Jurkat, Clone E6-1 (cell line): ENCODE results near the gene ANKRD13D.

ENCODE experiments used
- DNase-seq: peaks from one replicate; pipeline ENCODE4 v3.0.0-alpha.2; 2011; ENCODE audit warnings: low read depth, low spot score
- H3K4me3 ChIP-seq: 2 replicates; pipeline ENCODE4 v1.5.1; 2011; ENCODE audit warnings: mild to moderate bottlenecking, low read length, control low read depth, moderate library complexity

The ANKRD13D gene

DNA sequence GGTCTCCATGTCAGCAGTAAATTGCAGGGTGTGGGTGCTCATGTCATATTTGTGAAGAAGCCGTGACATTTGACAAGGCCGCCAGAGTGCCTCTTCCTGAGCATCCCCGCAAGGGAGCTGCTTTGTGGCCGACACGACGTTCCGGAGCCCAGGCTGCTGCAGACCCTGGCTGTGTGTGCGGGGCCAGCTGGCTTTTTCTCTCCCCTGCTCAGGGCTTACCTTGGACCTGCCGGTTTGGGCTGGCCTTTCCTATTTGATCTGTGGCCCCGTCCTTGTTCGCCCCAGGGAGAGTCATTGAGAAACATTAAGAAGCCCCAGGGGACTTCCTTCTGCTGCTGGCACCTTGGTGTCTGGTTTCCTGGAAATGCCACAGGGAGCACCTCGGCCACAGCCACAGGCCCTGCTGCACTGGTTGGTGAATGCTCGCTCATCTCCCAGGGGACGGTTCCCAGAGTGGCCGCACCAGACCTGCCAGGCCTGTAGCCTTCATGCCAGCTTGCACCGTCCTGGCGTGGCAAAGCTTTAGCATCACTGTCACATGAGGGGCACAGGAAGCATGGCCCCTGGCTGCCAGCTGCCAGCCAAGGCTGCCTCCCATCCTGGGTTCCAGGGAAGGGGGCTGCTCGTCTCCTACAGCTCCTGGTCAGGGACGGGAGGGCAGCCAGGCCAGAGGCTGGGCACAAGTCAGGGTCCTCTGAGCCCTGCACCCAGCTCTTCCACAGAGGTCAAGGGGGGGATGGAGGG is 17.4 kb upstream of the ANKRD13D start:
- peak overlapping the region; percentile 44 for H3K4me3 ChIP-seq
- no peak for DNase-seq

- DNase-seq, result no peak
Measured at GRCh38 chr11:67272327-67273259, 16.5 kb upstream of the ANKRD13D start.

DNA sequence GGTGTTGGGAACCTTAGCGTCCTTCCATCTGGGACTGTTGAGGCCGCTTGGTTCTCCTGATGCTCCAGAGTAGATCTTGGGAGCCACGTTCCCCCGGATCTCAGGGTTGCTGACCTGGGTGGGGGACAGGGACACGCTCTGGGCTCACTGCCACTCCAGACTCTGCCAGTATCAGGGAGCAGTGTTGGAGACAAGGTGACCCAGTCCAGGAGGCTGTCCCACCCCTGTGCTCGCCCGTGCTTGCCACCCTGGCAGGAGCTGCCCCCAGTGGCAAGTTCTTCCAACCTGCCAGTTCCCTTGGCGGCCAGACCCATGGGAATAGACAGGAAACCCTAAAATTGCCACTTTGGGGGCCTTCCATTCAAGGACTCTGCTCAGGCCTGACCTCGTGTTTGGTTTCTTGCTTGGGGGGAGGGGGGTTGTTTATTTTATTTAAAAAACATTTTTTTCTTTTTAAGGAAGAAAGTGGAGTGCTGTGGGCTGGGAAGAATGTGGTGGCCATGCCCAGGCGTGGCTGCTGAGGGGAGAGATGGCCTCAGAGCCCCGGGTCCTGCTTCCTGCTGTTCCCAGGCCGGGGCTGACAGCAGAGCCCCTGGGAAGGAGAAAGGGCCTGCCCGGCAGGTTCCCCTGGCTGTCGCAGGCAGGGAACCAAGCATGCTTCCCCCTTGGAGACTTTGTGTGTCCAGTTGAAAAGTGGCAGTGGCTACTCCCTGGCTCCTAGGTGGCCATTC is 15.7 kb upstream of the ANKRD13D start:
- no peak for DNase-seq
- H3K4me3 ChIP-seq, result no peak overlapping the region

More at GRCh38 chr11:67272327-67273259, 16.5 kb upstream of the ANKRD13D start:
- H3K4me3 ChIP-seq, result peak overlapping the region; percentile 44

DNA sequence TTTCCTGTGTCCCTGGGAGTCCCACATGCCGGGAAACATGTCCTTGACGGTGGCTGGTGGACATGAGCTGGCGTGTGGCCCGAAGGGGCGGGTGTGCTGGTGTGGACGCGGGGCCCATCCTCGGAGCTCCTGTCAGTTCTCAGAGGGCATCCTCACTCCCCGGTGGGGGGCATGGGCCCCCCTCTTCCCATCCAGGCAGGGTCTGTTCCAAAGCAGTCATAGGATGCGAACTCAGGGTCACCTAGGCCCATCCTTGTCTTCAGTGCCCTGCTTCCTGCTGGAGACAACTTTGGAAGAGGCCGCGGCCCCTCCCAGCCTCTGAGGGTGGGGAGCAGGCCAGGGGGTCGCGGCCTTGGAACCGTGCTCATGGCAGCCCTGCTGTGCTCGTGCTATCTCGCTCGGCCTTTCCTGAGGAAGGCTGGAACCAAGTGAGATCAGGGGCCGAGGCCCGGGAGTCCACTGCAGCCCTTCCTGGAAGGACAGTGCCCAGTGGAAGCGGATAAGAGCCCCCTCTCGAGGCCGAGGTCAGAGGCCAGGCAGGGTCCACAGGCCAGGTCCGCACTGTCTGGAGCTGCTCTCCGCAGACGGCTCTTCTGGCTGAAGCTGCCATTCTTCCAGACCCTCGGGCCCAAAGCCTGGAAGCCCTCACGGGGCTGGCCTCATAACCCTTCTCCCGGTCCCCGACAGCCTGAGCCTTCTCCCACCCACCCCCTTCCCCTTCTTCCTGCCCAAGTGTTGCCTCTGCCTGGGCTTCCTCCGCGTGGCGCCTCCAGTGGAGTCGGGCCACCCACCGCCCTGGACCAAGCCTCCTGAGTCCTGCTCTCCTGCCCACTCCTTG is 14.1 kb upstream of the ANKRD13D start:
- H3K4me3 ChIP-seq, result no peak overlapping the region
- DNase-seq, result no peak

DNA sequence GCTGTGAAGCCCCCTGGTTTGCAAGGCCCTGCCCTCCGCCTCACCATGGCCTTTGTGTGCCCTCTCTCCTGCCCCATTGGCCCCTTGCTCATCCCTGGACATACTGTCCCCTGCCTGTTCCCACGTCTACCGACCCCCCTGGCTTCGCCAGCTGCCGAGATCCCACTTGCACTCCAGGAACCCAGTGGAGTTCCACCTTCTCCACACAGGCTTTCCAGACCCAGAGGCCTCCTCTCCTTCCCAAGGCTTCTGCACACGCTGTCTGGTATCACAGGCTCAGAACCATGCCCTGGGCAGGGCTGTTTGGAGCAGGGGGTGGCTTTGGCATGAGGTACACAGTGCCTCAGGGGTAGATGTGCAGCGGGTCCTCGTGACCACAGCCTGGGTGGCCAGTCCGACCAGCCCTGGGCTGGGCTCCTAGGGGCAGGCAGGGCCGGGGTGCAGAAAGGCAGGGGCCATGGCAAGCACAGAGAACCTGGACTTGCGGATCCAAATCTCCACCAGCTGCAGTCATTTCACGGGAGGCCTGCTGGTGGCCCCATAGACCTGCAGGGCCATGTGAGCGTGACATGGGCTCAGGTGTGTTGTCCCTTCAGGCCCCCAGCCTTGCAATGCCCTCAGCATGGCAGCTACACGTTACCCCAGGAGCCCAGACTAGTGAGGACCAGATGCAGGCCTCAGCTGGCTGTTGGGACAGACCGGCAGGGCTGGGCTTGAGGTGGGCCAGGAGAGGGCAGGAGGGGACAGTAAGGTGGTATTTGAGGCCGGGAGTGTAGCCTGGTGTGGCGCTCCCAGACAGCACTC is 13.3 kb upstream of the ANKRD13D start:
- no peak for DNase-seq
- H3K4me3 ChIP-seq, result no peak overlapping the region

DNA sequence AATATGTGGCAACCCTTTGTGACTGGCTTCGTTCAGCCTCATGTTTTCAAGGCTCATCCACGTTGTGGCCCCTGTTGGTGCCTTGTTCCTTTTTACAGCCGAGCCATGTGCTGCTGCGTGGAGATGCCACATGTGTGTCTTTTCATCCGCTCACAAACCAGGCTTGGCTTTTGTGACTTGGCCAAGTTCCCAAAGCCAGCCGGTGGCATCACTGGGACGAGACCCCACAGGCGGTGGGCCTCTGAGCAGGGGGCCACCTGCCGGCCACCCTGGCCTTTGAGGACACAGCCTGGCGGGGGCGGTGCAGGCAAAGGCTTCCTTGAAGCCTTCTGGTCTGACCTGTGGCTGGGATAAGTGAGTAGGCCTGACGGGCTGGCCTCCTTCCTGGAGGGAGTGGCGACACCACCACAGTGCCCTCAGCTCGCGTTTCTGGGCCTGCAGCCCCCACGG is 12.3 kb upstream of the ANKRD13D start:
- H3K4me3 ChIP-seq, result peak overlapping the region; percentile 78
- peak; percentile 65 for DNase-seq

DNA sequence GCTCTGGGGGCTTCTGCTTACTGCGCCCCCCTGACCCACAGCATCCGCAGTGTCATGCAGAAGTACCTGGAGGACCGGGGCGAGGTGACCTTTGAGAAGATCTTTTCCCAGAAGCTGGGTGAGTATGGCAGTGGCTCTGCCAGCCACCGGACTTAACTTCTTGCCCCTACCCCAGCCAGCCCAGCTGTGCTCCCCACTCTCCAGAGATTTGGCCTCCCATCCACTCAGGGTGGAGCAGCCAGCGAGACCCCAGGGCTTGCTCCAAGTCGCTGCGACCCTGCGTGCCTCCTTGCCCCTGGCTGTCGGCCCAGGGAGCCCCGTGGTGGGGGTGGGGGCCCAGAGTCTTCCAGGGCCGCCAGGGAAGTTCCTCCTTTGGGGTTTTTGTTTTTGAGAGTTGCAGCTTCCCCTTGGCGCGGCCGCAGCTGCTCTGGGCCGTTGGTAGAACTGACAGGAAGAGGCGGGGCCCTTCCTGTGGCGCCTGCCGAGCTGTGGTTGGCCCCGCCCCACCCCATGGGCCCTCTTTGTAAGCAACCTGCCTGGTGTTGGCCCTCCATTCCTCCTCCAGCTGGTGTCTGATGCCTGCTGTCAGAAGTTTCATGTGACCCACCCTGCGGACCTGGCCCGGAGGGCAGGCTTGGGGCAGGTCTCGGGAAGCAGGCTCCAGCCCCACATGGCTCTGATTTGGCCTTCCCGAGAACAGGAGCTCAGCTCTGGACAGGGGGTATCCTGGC is 11.7 kb upstream of the ANKRD13D start:
- peak overlapping the region; percentile 78 for H3K4me3 ChIP-seq
- peak; percentile 98 for DNase-seq

DNA sequence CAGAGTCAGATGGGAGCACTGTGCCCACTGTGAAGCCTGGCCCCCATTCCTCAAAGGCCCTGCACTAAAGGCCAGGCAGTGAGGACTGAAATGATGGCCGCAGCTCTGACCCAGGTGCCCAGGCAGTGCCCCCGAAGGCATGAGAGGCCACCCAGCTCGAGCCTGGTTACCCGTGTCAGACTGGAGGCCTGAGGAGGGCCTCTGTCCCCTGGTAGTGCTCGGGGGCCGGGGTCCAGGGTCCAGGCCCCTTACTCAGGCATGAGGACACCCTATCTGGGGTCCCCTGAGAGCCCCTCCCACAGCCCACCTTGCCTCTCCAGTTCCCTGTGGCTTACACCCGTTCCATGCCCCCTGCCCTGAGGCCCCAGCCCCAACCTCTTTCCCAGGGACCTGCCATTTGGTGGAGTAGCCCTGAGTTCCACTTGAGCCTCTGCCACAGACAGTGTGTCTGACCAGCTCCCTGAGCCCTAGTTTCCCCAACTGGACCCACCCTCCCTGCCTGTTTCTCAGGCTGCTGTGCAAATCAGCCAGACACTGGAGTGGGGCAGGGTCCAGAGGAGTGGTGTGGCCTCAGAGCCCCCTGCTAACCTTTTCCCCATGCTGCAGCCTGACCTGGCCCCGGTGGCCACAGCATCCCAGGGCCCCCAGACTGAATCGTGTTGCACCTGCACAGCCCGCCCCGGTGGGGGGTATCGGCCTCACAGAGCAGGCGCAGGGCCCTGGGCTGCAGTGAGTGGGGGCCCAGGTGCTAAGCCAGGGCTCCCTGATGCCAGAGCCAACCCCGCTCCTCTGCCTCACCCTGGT is 10.8 kb upstream of the ANKRD13D start:
- H3K4me3 ChIP-seq, result peak overlapping the region; percentile 78
- no peak for DNase-seq

GRCh38 chr11:67278939-67279588 is 10.0 kb upstream of the ANKRD13D start:
- DNase-seq, result no peak
- no peak overlapping the region for H3K4me3 ChIP-seq

GRCh38 chr11:67279589-67280340 is 9.3 kb upstream of the ANKRD13D start:
- no peak for DNase-seq
- no peak overlapping the region for H3K4me3 ChIP-seq

- no peak for DNase-seq
- H3K4me3 ChIP-seq, result no peak overlapping the region
Measured at GRCh38 chr11:67280341-67280787, 8.7 kb upstream of the ANKRD13D start.

DNA sequence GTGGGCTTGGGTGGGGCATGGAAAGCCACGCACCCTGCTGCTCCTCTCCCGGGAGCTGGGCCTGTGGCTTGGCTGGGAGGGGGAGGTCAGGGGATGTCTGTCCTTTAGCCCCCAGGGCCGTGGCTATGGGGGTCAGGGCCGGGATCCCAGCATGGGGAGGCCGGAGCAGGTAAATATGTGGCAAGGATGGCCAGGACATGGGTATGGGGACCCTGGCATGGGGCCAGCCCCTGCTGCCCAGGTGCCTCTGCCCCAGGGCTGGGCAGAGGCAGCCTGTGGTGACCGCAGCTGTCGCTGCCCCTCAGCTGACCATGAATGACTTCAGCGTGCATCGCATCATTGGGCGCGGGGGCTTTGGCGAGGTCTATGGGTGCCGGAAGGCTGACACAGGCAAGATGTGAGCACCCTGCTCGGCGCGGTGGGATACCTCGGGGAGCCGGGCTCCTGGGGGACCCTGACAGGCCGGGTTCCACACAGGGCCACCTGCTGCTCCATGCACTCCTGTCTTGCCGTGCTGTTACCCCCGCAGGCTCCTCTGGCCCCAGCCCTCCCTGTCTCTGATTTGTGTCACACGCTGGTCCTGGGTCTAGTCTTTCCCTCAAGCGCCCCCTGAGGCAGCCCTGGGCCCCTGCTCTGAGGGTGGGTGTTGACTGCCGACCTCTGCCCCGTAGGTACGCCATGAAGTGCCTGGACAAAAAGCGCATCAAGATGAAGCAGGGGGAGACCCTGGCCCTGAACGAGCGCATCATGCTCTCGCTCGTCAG is 8.1 kb upstream of the ANKRD13D start:
- no peak for DNase-seq
- H3K4me3 ChIP-seq, result no peak overlapping the region

DNA sequence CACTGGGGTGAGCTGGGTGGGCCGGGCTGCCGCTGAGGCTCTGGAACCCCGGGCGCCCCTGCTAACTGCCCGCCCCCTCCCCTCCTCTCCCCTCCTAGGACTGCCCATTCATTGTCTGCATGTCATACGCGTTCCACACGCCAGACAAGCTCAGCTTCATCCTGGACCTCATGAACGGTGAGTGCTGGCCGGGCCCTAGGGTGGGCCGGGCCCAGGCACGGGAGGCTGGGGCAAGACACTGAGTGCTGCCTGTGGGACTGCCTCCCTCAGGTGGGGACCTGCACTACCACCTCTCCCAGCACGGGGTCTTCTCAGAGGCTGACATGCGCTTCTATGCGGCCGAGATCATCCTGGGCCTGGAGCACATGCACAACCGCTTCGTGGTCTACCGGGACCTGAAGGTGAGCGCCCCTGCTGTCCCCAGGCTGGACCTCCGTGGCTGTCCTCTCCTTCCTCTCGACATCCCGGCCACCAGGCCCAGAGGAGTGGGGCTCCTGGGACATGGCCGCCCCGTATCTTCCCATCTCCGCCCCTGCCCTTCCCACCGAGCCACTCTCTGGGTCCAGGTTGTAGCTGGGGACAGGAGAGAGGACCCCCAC is 7.5 kb upstream of the ANKRD13D start:
- no peak for DNase-seq

DNA sequence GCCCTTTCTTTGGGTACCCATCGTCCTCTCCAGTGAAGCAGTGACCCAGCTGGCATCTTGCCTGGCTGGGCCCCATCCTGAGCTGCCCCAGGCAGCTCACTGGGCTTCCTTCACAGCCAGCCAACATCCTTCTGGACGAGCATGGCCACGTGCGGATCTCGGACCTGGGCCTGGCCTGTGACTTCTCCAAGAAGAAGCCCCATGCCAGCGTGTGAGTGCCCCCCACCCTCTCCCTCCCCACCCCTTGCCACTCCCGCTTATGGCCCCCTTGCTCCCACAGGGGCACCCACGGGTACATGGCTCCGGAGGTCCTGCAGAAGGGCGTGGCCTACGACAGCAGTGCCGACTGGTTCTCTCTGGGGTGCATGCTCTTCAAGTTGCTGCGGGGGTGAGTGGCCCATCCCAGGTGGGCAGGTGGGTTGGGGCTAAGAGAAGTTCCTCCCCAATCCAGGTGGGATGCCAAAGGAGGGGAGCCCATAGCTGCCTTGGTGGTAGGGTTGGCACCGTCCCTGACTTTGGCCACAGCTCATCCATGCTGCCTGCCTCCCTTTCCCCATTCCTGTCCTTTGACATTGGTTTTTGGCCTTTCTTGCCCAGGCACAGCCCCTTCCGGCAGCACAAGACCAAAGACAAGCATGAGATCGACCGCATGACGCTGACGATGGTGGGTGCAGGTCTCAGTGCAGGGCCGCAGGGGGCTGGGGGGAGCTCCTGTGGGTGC is 6.8 kb upstream of the ANKRD13D start:
- no peak overlapping the region for H3K4me3 ChIP-seq

More for the DNA sequence above, 7.5 kb upstream of the ANKRD13D start:
- no peak overlapping the region for H3K4me3 ChIP-seq

More for the DNA sequence above, 6.8 kb upstream of the ANKRD13D start:
- no peak for DNase-seq
